ENCODE results near the gene ULK4.

DNA sequence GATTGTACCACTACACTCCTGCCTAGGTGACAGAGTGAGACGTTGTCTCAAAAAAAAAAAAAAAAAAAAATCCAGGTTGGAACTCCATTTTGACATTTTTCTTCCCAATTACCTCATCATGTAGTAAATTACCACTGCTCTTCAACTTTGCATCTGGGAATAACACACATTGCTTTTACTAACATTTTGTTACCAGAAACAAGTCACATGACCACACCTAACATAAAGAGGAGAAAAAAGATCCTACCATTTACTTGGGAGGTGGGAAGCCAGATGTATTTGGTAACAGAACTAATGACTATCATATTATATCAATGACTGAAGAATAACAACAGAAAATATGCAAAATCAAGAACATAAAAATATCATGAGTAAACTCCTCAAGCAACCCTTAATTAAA is 49.6 kb downstream of the ULK4 start:
- TF ChIP-seq, protein P1, sequence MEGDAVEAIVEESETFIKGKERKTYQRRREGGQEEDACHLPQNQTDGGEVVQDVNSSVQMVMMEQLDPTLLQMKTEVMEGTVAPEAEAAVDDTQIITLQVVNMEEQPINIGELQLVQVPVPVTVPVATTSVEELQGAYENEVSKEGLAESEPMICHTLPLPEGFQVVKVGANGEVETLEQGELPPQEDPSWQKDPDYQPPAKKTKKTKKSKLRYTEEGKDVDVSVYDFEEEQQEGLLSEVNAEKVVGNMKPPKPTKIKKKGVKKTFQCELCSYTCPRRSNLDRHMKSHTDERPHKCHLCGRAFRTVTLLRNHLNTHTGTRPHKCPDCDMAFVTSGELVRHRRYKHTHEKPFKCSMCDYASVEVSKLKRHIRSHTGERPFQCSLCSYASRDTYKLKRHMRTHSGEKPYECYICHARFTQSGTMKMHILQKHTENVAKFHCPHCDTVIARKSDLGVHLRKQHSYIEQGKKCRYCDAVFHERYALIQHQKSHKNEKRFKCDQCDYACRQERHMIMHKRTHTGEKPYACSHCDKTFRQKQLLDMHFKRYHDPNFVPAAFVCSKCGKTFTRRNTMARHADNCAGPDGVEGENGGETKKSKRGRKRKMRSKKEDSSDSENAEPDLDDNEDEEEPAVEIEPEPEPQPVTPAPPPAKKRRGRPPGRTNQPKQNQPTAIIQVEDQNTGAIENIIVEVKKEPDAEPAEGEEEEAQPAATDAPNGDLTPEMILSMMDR (IDR thresholded peaks at IDR 0.05 in 4 of 5, conservative IDR thresholded peaks at IDR 0.05 in 1 of 5): no peak
- no peak for TF ChIP-seq POLR2A (IDR thresholded peaks at IDR 0.05)

All from gastrocnemius medialis (tissue), 4 donors.